ENCODE results near the gene EEFSEC.
"Not testable (repeated sequence)": the region's sequence is repeated elsewhere in the genome, so short reads cannot be mapped to it uniquely, and the experiment has no call there.

Gene EEFSEC

GRCh38 chr3:128154354-128154753 lies 1.1 kb downstream of the EEFSEC start:
- Histone ChIP-seq H3K4me3 (ENCODE audit: extremely low read depth, insufficient read depth, low read length, poor library complexity, severe bottlenecking) (peak overlapping the region; percentile 70), H3K36me3 (ENCODE audit: control insufficient read depth, insufficient read depth, low read length) (peaks cover 21% of the 10 kb centered on the region)
- not testable (repeated sequence) for H3K9me3 ChIP-seq (ENCODE audit: control insufficient read depth, low read length); H3K27ac ChIP-seq (ENCODE audit: low read depth, low read length, severe bottlenecking); H3K4me1 ChIP-seq (ENCODE audit: control insufficient read depth, insufficient read depth, low read length, poor library complexity, severe bottlenecking)
- WGBS, 2 experiments (ENCODE audit: insufficient coverage in 2 of 2): 90 to 94% methylated on average over 13 to 16 of the region's 16 CpGs

GRCh38 chr3:128155616-128156360 lies 2.5 kb downstream of the EEFSEC start:
- peaks cover 21% of the 10 kb centered on the region for H3K36me3 ChIP-seq (ENCODE audit: control insufficient read depth, insufficient read depth, low read length)
- no peaks in the 10 kb centered on the region for H3K9me3 ChIP-seq (ENCODE audit: control insufficient read depth, low read length)
- H3K4me3 ChIP-seq (ENCODE audit: extremely low read depth, insufficient read depth, low read length, poor library complexity, severe bottlenecking): no peak overlapping the region
- no peaks in the 10 kb centered on the region for H3K4me1 ChIP-seq (ENCODE audit: control insufficient read depth, insufficient read depth, low read length, poor library complexity, severe bottlenecking)
- WGBS, 2 experiments (ENCODE audit: insufficient coverage in 2 of 2): 90% methylated on average over 2 to 3 of the region's 3 CpGs
- no peak overlapping the region for H3K27ac ChIP-seq (ENCODE audit: low read depth, low read length, severe bottlenecking)

- WGBS, 2 experiments (ENCODE audit: insufficient coverage in 2 of 2): no CpG with 5 or more reads among the region's 5 CpGs
- Histone ChIP-seq H3K27ac (ENCODE audit: low read depth, low read length, severe bottlenecking) (no peak overlapping the region), H3K4me1 (ENCODE audit: control insufficient read depth, insufficient read depth, low read length, poor library complexity, severe bottlenecking) (no peaks in the 10 kb centered on the region), H3K9me3 (ENCODE audit: control insufficient read depth, low read length) (no peaks in the 10 kb centered on the region), H3K4me3 (ENCODE audit: extremely low read depth, insufficient read depth, low read length, poor library complexity, severe bottlenecking) (no peak overlapping the region), H3K36me3 (ENCODE audit: control insufficient read depth, insufficient read depth, low read length) (peaks cover 21% of the 10 kb centered on the region)
These were observed 7.4 kb downstream of the EEFSEC start for GRCh38 chr3:128160661-128161060.

GRCh38 chr3:128163432-128163831 lies 10.2 kb downstream of the EEFSEC start:
- Histone ChIP-seq H3K27ac (ENCODE audit: low read depth, low read length, severe bottlenecking) (no peak overlapping the region), H3K4me3 (ENCODE audit: extremely low read depth, insufficient read depth, low read length, poor library complexity, severe bottlenecking) (no peak overlapping the region), H3K9me3 (ENCODE audit: control insufficient read depth, low read length) (no peaks in the 10 kb centered on the region), H3K36me3 (ENCODE audit: control insufficient read depth, insufficient read depth, low read length) (peaks cover 3% of the 10 kb centered on the region), H3K4me1 (ENCODE audit: control insufficient read depth, insufficient read depth, low read length, poor library complexity, severe bottlenecking) (peaks cover 15% of the 10 kb centered on the region)
- 93 to 98% methylated on average over 5 of the region's 5 CpGs for WGBS, 2 experiments (ENCODE audit: insufficient coverage in 2 of 2)

GRCh38 chr3:128166971-128167453 lies 13.7 kb downstream of the EEFSEC start:
- WGBS, 2 experiments (ENCODE audit: insufficient coverage in 2 of 2): 87 to 100% methylated on average over 3 to 5 of the region's 5 CpGs
- Histone ChIP-seq H3K4me3 (ENCODE audit: extremely low read depth, insufficient read depth, low read length, poor library complexity, severe bottlenecking) (no peak overlapping the region), H3K4me1 (ENCODE audit: control insufficient read depth, insufficient read depth, low read length, poor library complexity, severe bottlenecking) (peaks cover 15% of the 10 kb centered on the region), H3K36me3 (ENCODE audit: control insufficient read depth, insufficient read depth, low read length) (peaks cover 3% of the 10 kb centered on the region), H3K9me3 (ENCODE audit: control insufficient read depth, low read length) (no peaks in the 10 kb centered on the region), H3K27ac (ENCODE audit: low read depth, low read length, severe bottlenecking) (no peak overlapping the region)

- no peaks in the 10 kb centered on the region for H3K9me3 ChIP-seq (ENCODE audit: control insufficient read depth, low read length)
- H3K27ac ChIP-seq (ENCODE audit: low read depth, low read length, severe bottlenecking): peak overlapping the region; percentile 46
- peaks cover 3% of the 10 kb centered on the region for H3K36me3 ChIP-seq (ENCODE audit: control insufficient read depth, insufficient read depth, low read length)
- no peak overlapping the region for H3K4me3 ChIP-seq (ENCODE audit: extremely low read depth, insufficient read depth, low read length, poor library complexity, severe bottlenecking)
- H3K4me1 ChIP-seq (ENCODE audit: control insufficient read depth, insufficient read depth, low read length, poor library complexity, severe bottlenecking): peaks cover 15% of the 10 kb centered on the region
- WGBS, 2 experiments (ENCODE audit: insufficient coverage in 2 of 2): 91 to 98% methylated on average over 7 to 8 of the region's 8 CpGs
These were observed 14.3 kb downstream of the EEFSEC start for GRCh38 chr3:128167646-128167972.

- WGBS, 2 experiments (ENCODE audit: insufficient coverage in 2 of 2): 37 to 48% methylated on average over 5 of the region's 5 CpGs
- H3K4me3 ChIP-seq (ENCODE audit: extremely low read depth, insufficient read depth, low read length, poor library complexity, severe bottlenecking): no peak overlapping the region
- H3K36me3 ChIP-seq (ENCODE audit: control insufficient read depth, insufficient read depth, low read length): peaks cover 3% of the 10 kb centered on the region
- H3K4me1 ChIP-seq (ENCODE audit: control insufficient read depth, insufficient read depth, low read length, poor library complexity, severe bottlenecking): peaks cover 15% of the 10 kb centered on the region
- H3K27ac ChIP-seq (ENCODE audit: low read depth, low read length, severe bottlenecking): peak overlapping the region; percentile 46
- H3K9me3 ChIP-seq (ENCODE audit: control insufficient read depth, low read length): no peaks in the 10 kb centered on the region
These were observed 14.8 kb downstream of the EEFSEC start for GRCh38 chr3:128167973-128168674.

- 100% methylated on average over 1 of the region's 4 CpGs for WGBS, 2 experiments (ENCODE audit: insufficient coverage in 2 of 2)
- Histone ChIP-seq H3K4me3 (ENCODE audit: extremely low read depth, insufficient read depth, low read length, poor library complexity, severe bottlenecking) (no peak overlapping the region), H3K36me3 (ENCODE audit: control insufficient read depth, insufficient read depth, low read length) (peaks cover 3% of the 10 kb centered on the region), H3K27ac (ENCODE audit: low read depth, low read length, severe bottlenecking) (no peak overlapping the region), H3K4me1 (ENCODE audit: control insufficient read depth, insufficient read depth, low read length, poor library complexity, severe bottlenecking) (peaks cover 18% of the 10 kb centered on the region), H3K9me3 (ENCODE audit: control insufficient read depth, low read length) (no peaks in the 10 kb centered on the region)
These were observed 15.6 kb downstream of the EEFSEC start for GRCh38 chr3:128168836-128169235.

GRCh38 chr3:128170866-128171516 lies 17.7 kb downstream of the EEFSEC start:
- 73 to 80% methylated on average over 5 of the region's 5 CpGs for WGBS, 2 experiments (ENCODE audit: insufficient coverage in 2 of 2)
- H3K36me3 ChIP-seq (ENCODE audit: control insufficient read depth, insufficient read depth, low read length): peaks cover 2% of the 10 kb centered on the region

GRCh38 chr3:128173200-128173599 lies 19.9 kb downstream of the EEFSEC start:
- H3K4me3 ChIP-seq (ENCODE audit: extremely low read depth, insufficient read depth, low read length, poor library complexity, severe bottlenecking): no peak overlapping the region
- H3K4me1 ChIP-seq (ENCODE audit: control insufficient read depth, insufficient read depth, low read length, poor library complexity, severe bottlenecking): peaks cover 8% of the 10 kb centered on the region
- 98 to 100% methylated on average over 1 to 5 of the region's 8 CpGs for WGBS, 2 experiments (ENCODE audit: insufficient coverage in 2 of 2)
- H3K36me3 ChIP-seq (ENCODE audit: control insufficient read depth, insufficient read depth, low read length): no peaks in the 10 kb centered on the region
- H3K9me3 ChIP-seq (ENCODE audit: control insufficient read depth, low read length): no peaks in the 10 kb centered on the region
- no peak overlapping the region for H3K27ac ChIP-seq (ENCODE audit: low read depth, low read length, severe bottlenecking)

More at GRCh38 chr3:128170866-128171516, 17.7 kb downstream of the EEFSEC start:
- peaks cover 21% of the 10 kb centered on the region for H3K4me1 ChIP-seq (ENCODE audit: control insufficient read depth, insufficient read depth, low read length, poor library complexity, severe bottlenecking)
- H3K27ac ChIP-seq (ENCODE audit: low read depth, low read length, severe bottlenecking): no peak overlapping the region
- H3K9me3 ChIP-seq (ENCODE audit: control insufficient read depth, low read length): no peaks in the 10 kb centered on the region
- no peak overlapping the region for H3K4me3 ChIP-seq (ENCODE audit: extremely low read depth, insufficient read depth, low read length, poor library complexity, severe bottlenecking)
